Adipocyte (in vitro differentiated cells): ENCODE data around the gene DNAJC12.

Source experiments
- DNase-seq: peaks from one replicate; pipeline ENCODE4 v3.0.0-alpha.2; 2015; ENCODE audit warnings: low read depth
- H3K27me3 ChIP-seq: replicated peaks from 2 replicates; pipeline ENCODE4 v1.7.0; 2013; ENCODE audit warnings: mild to moderate bottlenecking, low read length, moderate library complexity; ENCODE audit not compliant: control insufficient read depth, insufficient read depth
- H3K36me3 ChIP-seq: 2 replicates; pipeline ENCODE4 v1.7.0; 2013; ENCODE audit warnings: low read length, mild to moderate bottlenecking, moderate library complexity; ENCODE audit not compliant: control insufficient read depth, insufficient read depth, severe bottlenecking
- H3K4me1 ChIP-seq: 2 replicates; pipeline ENCODE4 v1.7.0; 2013; ENCODE audit warnings: mild to moderate bottlenecking, low read length, moderate library complexity; ENCODE audit not compliant: control insufficient read depth, insufficient read depth
- H3K4me3 ChIP-seq: 2 replicates; pipeline ENCODE4 v1.7.0; 2013; ENCODE audit warnings: mild to moderate bottlenecking, low read length, moderate library complexity
- H3K9ac ChIP-seq: 2 replicates; pipeline ENCODE4 v1.7.0; 2013; ENCODE audit warnings: mild to moderate bottlenecking, low read length, moderate library complexity
- H3K9me3 ChIP-seq: 2 replicates; pipeline ENCODE4 v1.7.0; 2013; ENCODE audit warnings: mild to moderate bottlenecking, low read length, moderate library complexity; ENCODE audit not compliant: control insufficient read depth

DNAJC12 gene

DNA sequence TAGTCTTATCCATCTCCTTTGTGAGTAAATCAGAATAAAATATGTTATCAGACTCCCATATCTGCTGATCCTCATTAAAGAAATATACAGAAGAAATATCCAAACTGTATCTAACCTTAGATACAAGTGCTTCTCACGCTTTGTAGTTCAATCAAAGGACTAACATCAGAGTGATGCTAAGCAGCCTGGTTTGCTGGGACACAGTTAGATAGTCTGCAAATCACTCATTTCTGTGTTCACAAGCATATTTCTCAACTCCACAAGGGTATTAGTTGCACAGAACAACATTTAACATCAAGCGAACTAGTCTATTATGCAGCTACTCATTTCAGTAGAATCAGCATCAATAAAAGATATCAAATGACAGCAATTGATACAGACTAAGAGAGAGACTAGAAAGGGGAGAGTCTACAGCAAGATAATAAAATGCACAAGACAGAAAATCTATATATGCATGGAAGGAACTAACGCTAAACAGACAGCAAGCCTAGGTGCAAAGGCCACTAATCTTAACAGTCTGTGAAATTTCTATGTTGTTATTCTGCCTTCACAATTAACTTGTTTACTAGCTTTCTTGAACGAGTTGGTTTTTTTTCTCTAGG is 30.0 kb downstream of the DNAJC12 start:
- H3K4me1 ChIP-seq = peaks cover 11% of the 10 kb centered on the region
- no peak overlapping the region for H3K4me3 ChIP-seq
- no peaks in the 10 kb centered on the region for H3K36me3 ChIP-seq
- no peak for DNase-seq
- H3K9ac ChIP-seq = no peak overlapping the region
- no peaks in the 10 kb centered on the region for H3K27me3 ChIP-seq
- no peaks in the 10 kb centered on the region for H3K9me3 ChIP-seq

DNA sequence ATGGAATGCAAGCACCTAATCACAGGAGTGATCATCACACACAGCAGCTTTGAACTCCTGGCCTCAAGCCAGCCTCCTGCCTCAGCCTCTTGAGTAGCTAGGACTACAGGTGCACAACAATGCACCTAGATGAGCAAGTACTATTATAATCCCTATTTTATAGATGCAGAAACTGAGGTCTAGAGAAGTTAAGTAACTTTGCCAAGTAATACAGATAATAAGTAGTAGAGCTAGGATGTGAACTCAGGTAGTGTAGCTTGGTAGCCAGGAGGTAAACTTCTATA is 33.7 kb downstream of the DNAJC12 start:
- Histone ChIP-seq H3K9ac (no peak overlapping the region), H3K9me3 (no peaks in the 10 kb centered on the region), H3K4me3 (no peak overlapping the region), H3K4me1 (peaks cover 15% of the 10 kb centered on the region), H3K27me3 (no peaks in the 10 kb centered on the region), H3K36me3 (no peaks in the 10 kb centered on the region)
- no peak for DNase-seq

DNA sequence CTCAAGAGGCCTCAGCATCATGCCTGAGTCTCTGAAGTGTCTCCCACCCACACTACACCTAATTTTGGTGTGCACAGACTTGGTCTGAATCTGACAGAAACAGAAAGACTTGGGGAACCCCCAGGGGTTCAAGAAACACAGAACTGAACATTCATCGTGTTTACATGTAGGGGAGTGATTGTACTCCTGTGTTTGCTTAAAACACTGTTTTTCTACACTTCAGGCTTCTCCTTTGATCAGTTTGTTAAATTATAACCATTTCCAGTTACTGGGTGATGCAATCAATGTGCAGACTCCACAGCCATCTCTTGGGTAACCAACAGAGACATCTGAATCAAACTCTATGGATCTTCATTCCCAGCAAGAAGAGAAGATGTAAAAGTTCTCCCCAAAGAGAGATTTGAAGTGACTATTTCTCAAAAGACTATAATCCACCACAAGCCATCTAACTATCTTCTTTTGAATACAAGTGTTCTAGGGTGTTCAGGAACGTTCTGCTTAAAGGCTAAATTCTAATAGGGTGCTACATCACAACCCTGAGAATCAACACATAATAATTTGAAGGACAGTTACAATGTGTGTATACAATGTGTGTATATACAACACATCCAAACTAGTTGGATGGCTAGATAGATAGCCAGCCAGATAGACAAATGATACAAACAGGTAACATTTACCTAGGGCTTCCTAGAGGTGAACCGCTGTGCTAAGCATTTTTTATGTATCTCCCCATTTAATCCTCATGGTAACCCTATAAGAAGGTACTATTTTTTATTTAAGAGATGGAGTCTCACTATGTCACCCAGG is 34.2 kb downstream of the DNAJC12 start:
- no peaks in the 10 kb centered on the region for H3K27me3 ChIP-seq
- no peak overlapping the region for H3K9ac ChIP-seq
- H3K9me3 ChIP-seq = no peaks in the 10 kb centered on the region
- H3K4me1 ChIP-seq = peaks cover 15% of the 10 kb centered on the region
- no peak overlapping the region for H3K4me3 ChIP-seq
- no peaks in the 10 kb centered on the region for H3K36me3 ChIP-seq
- peak; percentile 49 for DNase-seq

DNA sequence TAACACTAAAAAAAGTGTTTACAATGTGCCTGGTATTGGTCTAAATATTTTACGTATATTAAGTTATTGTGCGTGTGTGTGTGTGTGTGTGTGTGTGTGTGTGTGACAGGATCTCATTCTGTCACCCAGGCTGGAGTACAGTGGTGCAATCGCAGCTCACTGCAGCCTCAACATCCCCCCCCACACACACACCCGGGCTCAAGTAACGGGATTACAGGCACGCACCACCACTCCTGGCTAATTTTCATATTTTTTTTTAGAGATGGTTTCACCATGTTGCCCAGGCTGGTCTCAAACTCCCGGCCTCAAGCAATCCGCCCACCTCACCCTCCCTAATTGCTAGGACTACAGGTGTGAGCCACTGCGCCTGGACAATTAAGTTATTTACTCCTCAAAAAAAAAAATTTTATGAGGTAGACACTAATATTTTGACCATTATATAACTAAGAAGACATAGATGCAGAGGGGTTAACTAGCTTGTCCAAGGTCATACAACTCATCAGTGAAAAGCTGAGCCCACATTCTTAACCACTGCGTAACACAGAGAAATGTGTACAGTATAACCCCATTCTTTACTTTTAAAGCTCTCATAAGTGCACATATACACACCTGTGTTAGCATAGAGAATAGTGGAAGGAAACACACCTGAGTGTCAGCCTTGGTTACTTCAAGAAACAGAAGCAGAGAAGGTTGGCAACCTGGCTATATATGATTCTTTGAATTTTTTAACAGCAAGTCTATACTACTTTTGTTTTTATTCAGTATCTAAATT is 35.0 kb downstream of the DNAJC12 start:
- Histone ChIP-seq H3K27me3 (no peaks in the 10 kb centered on the region), H3K4me1 (peaks cover 15% of the 10 kb centered on the region), H3K9me3 (no peaks in the 10 kb centered on the region), H3K9ac (no peak overlapping the region), H3K36me3 (no peaks in the 10 kb centered on the region), H3K4me3 (no peak overlapping the region)
- DNase-seq = no peak

DNA sequence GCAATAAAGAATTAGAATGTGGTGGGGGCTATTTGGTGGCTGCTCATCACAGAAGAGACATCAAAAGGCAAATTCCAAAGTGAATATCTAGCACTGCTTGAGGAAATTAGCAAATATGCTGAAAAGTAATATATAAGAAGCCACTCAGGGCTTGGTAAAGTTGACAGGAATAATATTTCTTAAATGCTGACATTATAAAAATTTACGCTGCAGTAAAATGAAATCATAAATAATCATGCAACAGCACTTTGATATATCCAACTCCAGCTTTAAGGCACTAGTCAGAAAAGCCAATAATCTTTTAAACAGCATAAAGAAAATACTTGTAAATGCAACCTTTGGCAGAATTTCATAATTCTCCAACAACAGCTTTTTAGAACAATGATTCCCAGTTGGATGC is 36.9 kb downstream of the DNAJC12 start:
- Histone ChIP-seq H3K9me3 (no peaks in the 10 kb centered on the region), H3K36me3 (no peaks in the 10 kb centered on the region), H3K27me3 (no peaks in the 10 kb centered on the region), H3K9ac (no peak overlapping the region), H3K4me3 (no peak overlapping the region), H3K4me1 (peaks cover 15% of the 10 kb centered on the region)
- DNase-seq = no peak

DNA sequence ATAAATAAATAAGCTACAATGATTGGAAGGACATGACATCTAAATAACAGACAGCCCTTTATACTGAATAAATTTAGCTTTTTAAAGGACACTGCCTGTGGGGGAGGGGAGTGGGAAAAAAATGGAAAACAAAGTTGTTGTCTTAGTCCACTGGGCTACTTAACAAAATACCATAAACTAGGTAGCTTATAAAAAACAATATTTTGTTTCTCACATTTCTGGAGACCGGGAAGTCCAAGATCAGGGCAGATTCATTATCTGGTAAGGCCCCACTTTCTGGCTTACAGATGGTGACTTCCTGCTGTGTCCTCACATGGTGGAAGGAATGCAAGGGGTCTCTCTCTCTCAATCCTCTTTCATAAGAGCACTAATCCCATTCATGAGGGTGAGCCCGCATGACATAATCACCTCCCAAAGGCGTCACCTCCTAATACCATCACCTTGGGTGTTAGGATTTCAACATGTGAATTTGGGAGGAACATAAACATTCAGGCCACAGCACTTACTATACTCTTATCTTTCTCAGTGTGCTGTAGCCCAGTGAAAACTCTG is 43.0 kb downstream of the DNAJC12 start:
- DNase-seq = no peak
- no peak overlapping the region for H3K9ac ChIP-seq

DNA sequence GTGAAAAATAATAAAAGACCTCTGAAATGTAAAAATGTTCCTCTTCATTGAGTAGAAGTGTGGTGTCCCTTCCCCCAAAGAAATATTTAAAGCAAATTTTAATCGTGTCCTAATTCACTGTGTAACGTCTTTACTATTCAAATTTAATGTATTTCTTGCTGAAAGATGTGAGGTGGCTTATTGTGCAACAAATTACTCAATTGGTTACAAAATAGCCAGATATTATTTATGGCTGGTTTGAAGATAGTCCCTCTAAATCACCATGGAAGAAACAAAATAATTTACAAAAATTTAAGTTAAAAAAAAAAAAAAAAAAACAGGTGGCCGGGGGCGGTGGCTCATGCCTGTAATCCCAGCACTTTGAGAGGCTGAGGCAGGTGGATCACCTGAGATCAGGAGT is 43.7 kb downstream of the DNAJC12 start:
- no peak for DNase-seq
- Histone ChIP-seq H3K27me3 (no peaks in the 10 kb centered on the region), H3K4me1 (peaks cover 31% of the 10 kb centered on the region), H3K4me3 (no peak overlapping the region), H3K9ac (no peak overlapping the region), H3K36me3 (no peaks in the 10 kb centered on the region), H3K9me3 (no peaks in the 10 kb centered on the region)

More for the DNA sequence above, 43.0 kb downstream of the DNAJC12 start:
- no peaks in the 10 kb centered on the region for H3K36me3 ChIP-seq
- H3K27me3 ChIP-seq = no peaks in the 10 kb centered on the region
- H3K4me3 ChIP-seq = no peak overlapping the region
- H3K9me3 ChIP-seq = no peaks in the 10 kb centered on the region
- peaks cover 31% of the 10 kb centered on the region for H3K4me1 ChIP-seq

DNA sequence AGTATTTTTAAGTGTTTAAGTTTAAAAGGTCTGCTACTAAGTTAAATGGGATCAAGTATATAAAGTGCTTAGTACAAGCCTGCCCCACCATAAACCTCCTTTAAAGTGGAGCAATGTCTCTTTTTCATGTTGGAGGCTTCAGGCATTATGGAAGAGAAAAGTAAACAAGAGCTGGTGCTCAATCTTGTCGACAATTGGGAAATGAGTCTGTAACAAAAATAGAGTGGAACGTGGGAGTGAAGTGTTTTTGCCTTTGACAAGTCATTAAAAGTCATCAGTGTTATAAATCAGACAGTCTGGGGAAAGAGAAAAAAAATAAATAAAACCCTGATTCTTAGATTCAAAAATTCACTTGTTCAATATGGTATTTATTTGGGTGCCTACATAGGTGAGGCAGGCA is 44.7 kb downstream of the DNAJC12 start:
- DNase-seq = no peak
- no peak overlapping the region for H3K9ac ChIP-seq
- H3K9me3 ChIP-seq = no peaks in the 10 kb centered on the region
- H3K27me3 ChIP-seq = no peaks in the 10 kb centered on the region
- peaks cover 31% of the 10 kb centered on the region for H3K4me1 ChIP-seq
- H3K4me3 ChIP-seq = no peak overlapping the region
- no peaks in the 10 kb centered on the region for H3K36me3 ChIP-seq

DNA sequence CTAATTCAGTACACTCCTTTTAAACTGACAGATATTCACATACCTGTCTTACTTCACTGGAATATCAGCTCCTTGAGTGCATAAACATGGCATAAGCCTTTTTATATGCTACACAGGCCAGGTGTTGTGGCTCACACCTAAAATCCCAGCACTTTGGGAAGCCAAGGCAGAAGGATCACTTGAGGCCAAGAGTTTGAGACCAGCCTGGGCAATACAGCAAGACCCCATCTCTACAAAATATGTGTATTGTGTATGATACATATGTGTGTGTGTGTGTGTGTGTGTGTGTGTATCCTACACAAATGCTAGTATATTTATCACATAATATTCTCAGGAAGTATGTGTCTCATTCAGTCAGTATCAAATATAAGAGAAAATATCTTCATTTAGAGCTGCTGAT is 45.3 kb downstream of the DNAJC12 start:
- H3K9ac ChIP-seq = no peak overlapping the region
- H3K4me1 ChIP-seq = peaks cover 31% of the 10 kb centered on the region
- H3K9me3 ChIP-seq = no peaks in the 10 kb centered on the region
- no peak for DNase-seq
- no peak overlapping the region for H3K4me3 ChIP-seq
- H3K27me3 ChIP-seq = no peaks in the 10 kb centered on the region
- no peaks in the 10 kb centered on the region for H3K36me3 ChIP-seq

DNA sequence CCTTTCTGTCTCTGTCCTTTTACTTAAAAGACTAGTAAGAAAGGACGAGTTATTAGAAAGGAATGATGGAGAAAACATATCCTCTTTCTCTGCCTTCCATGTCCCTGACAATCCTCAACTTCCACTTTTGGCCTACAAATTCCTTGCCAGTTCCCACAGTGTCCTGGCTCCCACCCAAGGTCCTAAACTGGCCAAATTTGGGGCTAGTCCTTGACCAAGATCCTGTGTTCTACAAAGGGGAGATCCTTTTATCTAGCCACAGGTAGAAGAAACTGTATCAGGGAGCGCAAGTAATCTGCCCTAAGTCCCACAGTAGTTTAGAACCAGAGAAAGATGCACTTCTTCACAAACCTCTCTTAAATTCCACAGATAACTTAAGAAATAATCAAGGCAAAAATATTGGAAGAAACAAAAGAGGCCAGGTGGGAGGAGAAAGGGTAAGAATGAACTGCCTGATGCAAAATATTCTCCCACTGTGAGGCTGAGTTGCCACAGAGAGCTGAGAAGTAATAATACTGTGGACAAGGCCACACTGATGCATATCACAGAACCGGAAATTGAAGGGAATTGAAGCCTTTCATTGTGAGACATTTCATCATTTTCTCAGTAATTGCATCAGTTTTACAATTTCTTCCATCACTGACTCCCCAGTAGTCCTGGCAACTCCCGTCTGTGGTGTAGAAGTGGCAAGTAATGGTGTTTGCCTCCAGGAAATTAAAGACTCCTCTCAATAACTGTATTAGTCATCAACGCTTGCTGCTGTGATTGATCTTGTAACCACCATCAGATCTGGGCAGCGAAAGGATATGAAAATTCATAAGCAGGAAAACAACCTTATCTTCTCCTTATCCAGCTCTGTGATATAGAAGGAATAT is 47.2 kb downstream of the DNAJC12 start:
- no peaks in the 10 kb centered on the region for H3K27me3 ChIP-seq
- DNase-seq = peak; percentile 82
- no peaks in the 10 kb centered on the region for H3K36me3 ChIP-seq
- H3K9me3 ChIP-seq = no peaks in the 10 kb centered on the region
- H3K9ac ChIP-seq = no peak overlapping the region
- peaks cover 31% of the 10 kb centered on the region for H3K4me1 ChIP-seq
- no peak overlapping the region for H3K4me3 ChIP-seq
